ENCODE measurements around the gene RGL3. TPM values are rescaled to one million over a fixed set of nuclear protein-coding genes. Genes with fewer than 3 reads are reported as not detected.
A peak's percentile ranks its signal among the peaks of the same experiment; 100 is the strongest.

RGL3 gene
- total and polyA plus RNA-seq, 2 of the 4 experiments (the other 2 are of a cell fraction), result 0.18 to 0.62 TPM

- H3K14ac ChIP-seq (replicated peaks; ENCODE audit: low read depth, low read length), result no peak overlapping the region
- no peak for TF ChIP-seq MAFK (IDR thresholded peaks at IDR 0.05; ENCODE audit: low read depth, low read length)
- no peak for TF ChIP-seq CEBPB (IDR thresholded peaks at IDR 0.05; ENCODE audit: low read depth, low read length)
- no peak for TF ChIP-seq FOS (IDR thresholded peaks at IDR 0.05; ENCODE audit: low read depth, low read length)
- TF ChIP-seq BHLHE40 (IDR thresholded peaks at IDR 0.05; ENCODE audit: low read depth, low read length), result no peak
- TF ChIP-seq CTCF (conservative IDR thresholded peaks at IDR 0.05; ENCODE audit: low read depth, low read length), result no peak
- no peak overlapping the region for H3K27ac ChIP-seq (ENCODE audit: insufficient read depth, low read length)
- no peak overlapping the region for H3K56ac ChIP-seq (ENCODE audit: extremely low read depth, insufficient read depth, low read length)
- in situ Hi-C loops (cut with MboI; ENCODE audit: low sequenced_read_pairs), result no loop called here
- POLR2A ChIA-PET (ENCODE audit: unreplicated experiment), result interaction anchor here (0.7 kb wide), 1 partner anchor 8 kb away, joined by 3 read pairs; no protein-coding TSS in a partner anchor
- H3K27me3 ChIP-seq (ENCODE audit: control insufficient read depth, insufficient read depth, low read length), result no peaks in the 10 kb centered on the region
- H3K4me2 ChIP-seq (ENCODE audit: low read depth, low read length), result no peak overlapping the region
- H3K18ac ChIP-seq (ENCODE audit: low read depth, low read length), result no peak overlapping the region
- DNase-seq (no peak), ATAC-seq (ENCODE audit: low read depth) (no peak)
- H2AK5ac ChIP-seq (ENCODE audit: low read depth, low read length), result no peak overlapping the region
- H4K91ac ChIP-seq (ENCODE audit: insufficient read depth, low read depth, low read length), result no peak overlapping the region
- H2BK20ac ChIP-seq (ENCODE audit: low read depth, low read length), result no peak overlapping the region
- no peak overlapping the region for H2AFZ ChIP-seq (replicated peaks; ENCODE audit: low read length, poor library complexity)
- H3K4ac ChIP-seq (ENCODE audit: low read depth, low read length), result no peak overlapping the region
- no peaks in the 10 kb centered on the region for H3K4me1 ChIP-seq (ENCODE audit: control insufficient read depth, insufficient read depth, low read length)
- peaks cover 61% of the 10 kb centered on the region for H3K36me3 ChIP-seq (ENCODE audit: control insufficient read depth, insufficient read depth, low read length)
- no peak overlapping the region for H3K9ac ChIP-seq (ENCODE audit: low read depth, low read length)
- H3K23ac ChIP-seq (ENCODE audit: low read depth, low read length), result no peak overlapping the region
- H3K79me1 ChIP-seq (ENCODE audit: low read depth in 1 of 2, low read length in 2 of 2), result peaks cover 3 to 29% of the 10 kb centered on the region in 2 experiments
- no peak overlapping the region for H2BK15ac ChIP-seq (ENCODE audit: low read depth, low read length)
- dilution Hi-C loops (cut with HindIII; ENCODE audit: low sequenced_read_pairs, unreplicated experiment), result no loop called here
- H3K9me3 ChIP-seq (ENCODE audit: control insufficient read depth, insufficient read depth, low read length), result no peaks in the 10 kb centered on the region
- H2AK9ac ChIP-seq (replicated peaks; ENCODE audit: low read depth, low read length, poor library complexity), result peak overlapping the region; percentile 37
- CTCF ChIA-PET, result interaction anchor here (1.0 kb wide), 1 partner anchor 8 kb away, joined by 7 read pairs; no protein-coding TSS in a partner anchor
- no peak overlapping the region for H4K5ac ChIP-seq (ENCODE audit: low read depth, low read length)
- BruUV-seq (replicated peaks), result no TSS peak
- no peak overlapping the region for H4K8ac ChIP-seq (ENCODE audit: low read depth in 2 of 2, low read length in 2 of 2)
- intact Hi-C loops (cut with micrococcal nuclease), result no loop called here
- no peak overlapping the region for H2BK5ac ChIP-seq (ENCODE audit: low read depth, low read length, poor library complexity, severe bottlenecking)
- 100% methylated on average over 2 of the region's 5 CpGs; no CpG with 5 or more reads in 1 of the 2 experiments for WGBS, 2 experiments (ENCODE audit: extremely low coverage in 2 of 2, insufficient read length in 1 of 2)
- no peak overlapping the region for H2BK120ac ChIP-seq (ENCODE audit: low read depth, low read length)
- no peaks in the 10 kb centered on the region for H3K9me1 ChIP-seq (ENCODE audit: insufficient read depth, low read length)
- no peak overlapping the region for H3K4me3 ChIP-seq (ENCODE audit: insufficient read depth, low read depth, low read length)
- H4K20me1 ChIP-seq (ENCODE audit: insufficient read depth, low read length), result peaks cover 4% of the 10 kb centered on the region; the same call in 1 of the 2 replicates
Observed at GRCh38 chr19:11444059-11444458, 24.9 kb upstream of the RGL3 start.

All from IMR-90 (cell line).